ENCODE results near the gene DSCAM.
"Not testable (repeated sequence)": the region's sequence is repeated elsewhere in the genome, so short reads cannot be mapped to it uniquely, and the experiment has no call there.

Gene DSCAM

DNA sequence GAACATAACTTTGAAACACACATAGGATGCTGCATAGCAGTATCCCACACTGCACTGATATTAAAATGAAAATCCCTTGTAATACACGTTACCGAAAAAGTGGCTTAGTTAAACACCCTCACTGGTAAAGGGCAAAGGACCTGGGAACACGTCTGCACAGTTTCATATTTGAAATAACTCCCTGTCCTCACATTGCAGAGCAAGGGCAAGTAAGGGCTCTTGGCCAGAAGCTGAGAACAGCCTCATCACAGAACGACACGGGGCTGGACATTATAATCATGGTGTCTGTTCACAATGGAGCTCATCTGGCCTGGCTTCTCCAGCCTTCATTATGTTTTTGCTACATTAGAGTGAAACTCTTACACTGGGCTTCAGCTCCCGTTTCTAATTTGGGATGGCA lies 772.8 kb downstream of the DSCAM start:
- in situ Hi-C loops (cut with MboI; ENCODE audit: low sequenced_read_pairs): no loop called here

DNA sequence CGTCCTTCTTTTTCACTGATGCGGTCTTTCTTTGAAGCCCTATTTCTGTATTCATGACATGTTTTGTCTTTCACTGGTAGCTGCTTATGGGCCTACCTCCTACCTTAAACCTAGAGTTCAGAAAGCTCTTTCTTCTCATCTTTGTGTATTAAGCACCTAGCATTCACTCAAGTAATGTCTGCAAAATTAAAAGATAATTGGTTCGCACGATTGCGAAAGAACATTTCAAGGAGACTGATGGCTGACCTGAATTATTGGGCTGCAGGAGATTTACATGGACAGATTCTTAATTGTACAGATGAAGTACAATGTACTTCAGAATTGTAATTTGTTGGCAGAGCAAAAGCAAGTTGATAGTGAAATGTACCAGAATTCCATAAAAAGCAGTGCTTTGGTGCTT lies 773.3 kb downstream of the DSCAM start:
- in situ Hi-C loops (cut with MboI; ENCODE audit: low sequenced_read_pairs): no loop called here

DNA sequence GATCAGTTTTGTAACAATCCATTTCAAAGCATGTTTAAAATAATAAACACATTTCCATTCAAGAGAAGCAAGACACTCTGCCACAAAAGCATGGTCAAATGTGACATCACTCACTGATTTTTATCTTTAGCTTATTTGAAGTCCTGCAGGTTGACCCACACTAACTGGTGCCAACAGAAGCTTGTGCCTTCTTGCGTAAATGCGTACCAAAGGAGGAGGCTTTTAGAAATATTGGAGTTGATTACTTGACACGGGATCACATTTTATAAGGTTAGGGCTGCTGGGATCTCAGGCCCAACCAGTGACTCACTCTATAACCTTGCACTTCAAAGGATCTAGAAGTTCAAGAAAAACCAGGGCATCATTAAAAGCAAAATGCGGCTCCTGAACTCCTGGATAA lies 776.1 kb downstream of the DSCAM start:
- in situ Hi-C loops (cut with MboI; ENCODE audit: low sequenced_read_pairs): no loop called here

DNA sequence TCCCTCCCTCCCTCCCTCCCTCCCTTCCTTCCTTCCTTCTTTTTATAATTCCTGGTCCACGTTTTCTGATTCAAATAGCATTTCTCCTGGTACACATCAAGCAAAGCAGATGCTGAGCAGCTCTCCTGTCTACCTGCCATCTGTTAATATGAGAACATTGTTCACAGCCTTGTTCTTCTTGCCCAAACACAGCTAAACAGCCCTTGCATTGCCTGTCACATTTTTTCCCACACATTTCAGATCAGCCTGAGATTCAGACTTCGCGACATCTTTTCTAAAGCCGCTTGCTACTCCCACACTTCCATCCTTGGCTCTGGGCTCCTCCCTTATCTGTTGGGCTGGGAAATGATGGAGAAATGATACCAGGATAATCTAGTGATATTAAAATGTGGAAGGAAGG lies 779.2 kb downstream of the DSCAM start:
- in situ Hi-C loops (cut with MboI; ENCODE audit: low sequenced_read_pairs): no loop called here

DNA sequence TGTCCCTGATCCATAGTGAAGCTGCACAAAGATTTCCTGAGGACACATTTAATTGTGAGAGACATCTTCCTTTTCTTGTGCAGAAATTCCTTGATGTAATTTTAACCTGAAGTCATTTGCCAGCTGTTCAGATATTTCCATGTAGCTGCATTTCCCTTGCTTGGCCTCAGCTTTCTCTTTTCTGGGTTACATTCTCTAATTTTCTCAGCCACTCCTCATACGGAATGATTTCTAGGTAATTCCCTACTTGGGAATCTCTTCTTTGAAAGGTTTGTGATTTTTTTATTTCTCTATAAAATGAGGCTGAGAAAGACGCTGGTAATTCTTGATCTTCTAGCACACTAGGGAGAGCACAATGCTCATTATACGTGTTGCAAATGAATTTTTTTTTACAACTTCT lies 780.7 kb downstream of the DSCAM start:
- in situ Hi-C loops (cut with MboI; ENCODE audit: low sequenced_read_pairs): no loop called here

DNA sequence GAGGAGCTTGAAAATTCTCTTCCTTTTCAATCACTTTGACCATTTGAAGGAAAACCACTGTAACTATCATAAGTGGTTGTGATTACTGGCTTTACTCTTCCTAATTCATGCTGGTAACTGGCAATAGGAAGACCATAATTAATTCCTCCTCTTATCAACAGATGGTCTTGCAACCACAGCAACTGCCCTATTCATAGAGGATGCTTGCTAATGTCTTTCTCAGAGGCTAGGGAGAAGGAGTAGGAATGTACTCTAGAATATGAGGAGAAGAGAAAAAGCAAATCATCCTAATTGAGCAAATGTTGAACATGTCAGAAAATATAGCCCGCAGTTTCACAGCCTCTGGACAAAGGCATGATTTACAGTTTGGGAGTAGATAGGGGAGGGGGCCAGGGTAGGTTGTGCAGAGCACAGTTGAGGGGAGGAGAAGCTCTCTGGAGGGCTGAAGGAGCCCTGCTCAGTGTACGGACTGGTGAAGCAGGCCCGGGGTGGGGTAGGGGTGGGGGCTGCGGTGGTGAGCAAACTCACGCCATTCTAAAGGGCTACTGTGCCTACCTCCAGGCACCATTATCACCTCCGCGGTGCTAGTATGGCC lies 786.8 kb downstream of the DSCAM start:
- in situ Hi-C loops (cut with MboI; ENCODE audit: low sequenced_read_pairs): no loop called here

DNA sequence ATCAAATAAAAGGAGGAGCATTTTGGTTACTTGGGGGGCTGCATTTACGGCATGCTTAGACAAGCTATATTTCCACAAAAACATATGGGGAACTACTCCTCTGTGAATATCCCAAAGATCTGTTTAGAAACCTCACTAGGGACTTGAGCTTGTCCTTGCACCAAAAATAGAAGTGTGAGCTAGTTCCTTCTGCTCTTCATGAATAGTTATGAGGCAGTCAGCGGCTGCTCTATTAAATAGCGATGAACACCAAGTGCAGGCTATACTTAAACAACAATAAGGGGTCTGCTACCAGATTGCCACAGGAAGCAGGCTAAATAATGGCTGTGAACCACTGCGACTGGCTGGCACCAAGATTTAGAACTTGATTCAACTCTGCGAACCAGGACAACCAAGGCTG lies 789.6 kb downstream of the DSCAM start:
- in situ Hi-C loops (cut with MboI; ENCODE audit: low sequenced_read_pairs): no loop called here

DNA sequence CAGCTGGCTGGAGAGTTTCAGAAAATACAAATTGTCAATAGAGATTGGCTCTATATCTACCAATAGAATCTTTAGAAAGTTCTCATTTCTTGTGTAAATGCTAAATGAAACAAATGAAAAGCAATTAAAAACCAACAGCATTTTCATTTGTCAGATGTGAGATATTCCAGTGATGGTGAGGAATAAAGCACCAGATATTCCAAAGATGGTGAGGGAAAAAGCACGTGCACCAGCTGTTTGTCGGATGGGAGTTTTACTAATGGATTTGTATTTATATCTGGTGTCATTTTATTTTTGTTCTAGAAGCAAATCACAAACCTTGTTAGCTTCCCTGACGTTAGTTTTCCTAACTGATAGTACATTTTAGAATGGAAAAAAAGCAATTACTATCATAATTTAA lies 790.9 kb downstream of the DSCAM start:
- in situ Hi-C loops (cut with MboI; ENCODE audit: low sequenced_read_pairs): no loop called here

DNA sequence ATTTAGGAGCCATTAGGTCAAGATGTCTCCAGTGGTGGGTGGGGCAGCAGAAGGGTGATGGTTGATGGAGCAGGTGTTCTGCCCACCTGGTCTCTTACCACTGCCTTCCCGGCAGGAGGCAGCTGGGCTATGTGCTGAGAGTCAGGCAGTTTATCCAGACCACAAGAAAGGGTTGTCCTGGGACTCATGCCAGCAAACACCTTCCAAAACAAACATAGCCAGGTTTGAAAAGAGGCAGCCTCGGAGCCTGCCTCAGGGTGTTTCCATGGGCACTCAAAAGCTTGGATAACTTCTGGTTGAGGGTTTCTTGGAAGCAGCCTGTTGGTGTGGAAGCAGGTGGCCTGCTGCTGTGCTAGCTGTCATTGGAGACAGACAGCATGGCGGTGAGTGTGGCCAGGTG lies 792.6 kb downstream of the DSCAM start:
- in situ Hi-C loops (cut with MboI; ENCODE audit: low sequenced_read_pairs): no loop called here

DNA sequence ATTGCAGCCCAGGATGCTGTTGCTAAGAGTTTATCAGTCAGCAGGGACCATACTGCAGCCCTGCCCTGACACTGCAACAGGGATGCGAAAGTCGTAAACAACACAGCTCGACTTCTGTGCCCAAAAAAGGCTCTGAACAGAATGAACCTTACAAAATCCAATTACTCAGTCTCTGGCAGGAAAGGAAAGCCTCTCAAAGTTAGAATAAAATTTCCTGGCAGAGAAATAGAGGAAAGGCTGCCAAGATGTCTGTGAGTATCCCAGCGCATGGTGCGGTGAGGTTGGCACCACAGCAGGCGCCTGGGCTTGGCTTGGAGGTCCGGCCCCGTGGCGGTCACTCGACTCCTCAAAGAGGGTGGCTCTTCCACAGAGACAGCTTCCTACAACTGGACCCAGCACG lies 794.0 kb downstream of the DSCAM start:
- in situ Hi-C loops (cut with MboI; ENCODE audit: low sequenced_read_pairs): no loop called here

DNA sequence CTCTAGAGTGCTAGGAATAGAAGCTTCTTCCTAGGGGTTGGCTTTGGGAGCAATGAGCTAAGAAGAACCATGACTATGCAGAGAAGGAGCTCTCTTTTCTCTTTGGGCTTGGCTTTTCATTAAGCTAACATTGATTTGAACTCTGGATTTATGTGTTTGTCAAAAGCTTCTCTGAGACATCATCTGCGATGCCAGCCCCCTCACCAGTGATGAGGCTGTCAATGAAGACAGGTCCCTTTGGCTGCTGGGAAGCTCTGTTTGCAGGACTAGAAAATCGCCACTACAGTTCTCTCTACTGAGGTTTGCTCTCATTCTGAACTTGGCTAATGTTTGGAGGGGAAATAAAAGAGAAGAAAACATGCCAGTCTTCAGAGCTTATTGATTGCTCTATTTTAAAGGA lies 794.7 kb downstream of the DSCAM start:
- in situ Hi-C loops (cut with MboI; ENCODE audit: low sequenced_read_pairs): no loop called here

DNA sequence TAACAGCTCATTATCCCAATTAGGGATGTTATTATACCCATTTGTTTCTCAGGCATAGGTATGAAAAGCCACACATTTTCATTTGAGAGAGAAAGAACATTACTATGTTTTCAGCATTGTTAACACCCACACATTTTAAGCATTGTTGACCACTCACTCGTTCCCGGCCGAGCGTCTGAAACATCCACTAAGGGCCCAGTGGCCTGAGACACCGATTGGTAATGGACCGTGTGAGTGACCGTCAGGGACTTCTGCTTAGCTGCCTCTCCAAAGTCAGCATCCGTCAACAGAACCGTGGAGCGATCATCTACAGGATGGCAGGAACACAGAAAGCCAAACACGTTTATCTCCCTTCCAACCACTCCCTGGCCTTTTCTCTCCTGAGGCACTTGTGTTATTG lies 795.2 kb downstream of the DSCAM start:
- in situ Hi-C loops (cut with MboI; ENCODE audit: low sequenced_read_pairs): no loop called here

DNA sequence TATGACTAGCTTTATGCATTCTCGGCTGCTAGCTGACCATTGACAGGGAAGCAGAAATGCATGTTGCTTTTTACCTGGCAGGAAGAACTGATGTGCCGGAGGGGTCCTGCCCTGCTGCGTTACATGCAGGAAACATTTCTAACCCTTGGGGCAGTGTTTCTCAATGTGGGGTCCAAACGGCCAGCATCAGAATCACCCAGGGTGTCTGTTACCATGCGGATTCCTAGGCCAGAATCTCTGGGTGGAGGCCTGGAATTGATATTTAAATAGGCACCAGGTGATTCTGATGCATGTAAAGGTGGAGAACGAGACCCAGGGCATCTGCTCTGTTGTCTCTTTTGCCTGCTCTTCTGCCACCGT lies 797.0 kb downstream of the DSCAM start:
- in situ Hi-C loops (cut with MboI; ENCODE audit: low sequenced_read_pairs): no loop called here

DNA sequence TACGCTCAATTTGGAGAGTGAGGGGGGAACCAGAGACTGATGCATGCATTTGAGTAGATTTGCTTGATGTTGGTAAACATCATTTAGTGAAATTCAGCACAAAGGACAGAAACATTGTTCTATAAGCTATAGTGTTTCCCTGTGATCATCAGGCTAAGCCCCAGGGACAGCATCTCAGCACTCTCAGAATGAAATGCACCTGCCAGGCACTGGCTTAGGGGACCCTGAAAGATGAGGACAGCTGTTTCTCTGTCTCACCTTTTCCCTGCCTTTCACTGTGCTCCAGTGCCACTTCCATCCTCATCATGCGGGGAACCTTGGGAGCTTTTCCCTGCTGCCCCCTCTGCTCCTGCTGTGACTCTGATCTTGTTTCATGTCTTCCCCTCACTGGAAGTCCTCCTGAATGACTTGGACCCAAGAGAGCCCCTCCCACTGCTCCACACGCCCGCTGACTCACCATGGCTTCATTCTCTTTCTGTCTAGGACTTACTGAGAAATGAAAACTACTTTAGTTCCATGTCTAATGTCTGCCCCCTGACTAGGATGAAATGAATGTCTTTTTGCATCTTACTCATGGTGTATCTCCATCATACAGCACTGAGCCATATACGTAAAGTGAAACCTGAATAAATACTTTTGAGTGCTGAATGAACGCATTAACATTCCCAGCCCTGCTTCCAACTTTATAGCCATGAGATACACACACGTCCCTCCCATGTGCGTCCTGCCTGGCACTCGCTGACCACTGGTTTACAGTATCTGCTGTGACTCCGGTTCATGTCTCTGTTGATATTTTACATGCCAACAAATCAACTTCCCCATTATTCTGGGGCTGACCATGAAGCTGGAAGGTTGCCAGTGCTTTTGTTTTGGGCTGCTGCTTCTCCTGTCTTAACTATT lies 797.7 kb downstream of the DSCAM start:
- in situ Hi-C loops (cut with MboI; ENCODE audit: low sequenced_read_pairs): no loop called here

DNA sequence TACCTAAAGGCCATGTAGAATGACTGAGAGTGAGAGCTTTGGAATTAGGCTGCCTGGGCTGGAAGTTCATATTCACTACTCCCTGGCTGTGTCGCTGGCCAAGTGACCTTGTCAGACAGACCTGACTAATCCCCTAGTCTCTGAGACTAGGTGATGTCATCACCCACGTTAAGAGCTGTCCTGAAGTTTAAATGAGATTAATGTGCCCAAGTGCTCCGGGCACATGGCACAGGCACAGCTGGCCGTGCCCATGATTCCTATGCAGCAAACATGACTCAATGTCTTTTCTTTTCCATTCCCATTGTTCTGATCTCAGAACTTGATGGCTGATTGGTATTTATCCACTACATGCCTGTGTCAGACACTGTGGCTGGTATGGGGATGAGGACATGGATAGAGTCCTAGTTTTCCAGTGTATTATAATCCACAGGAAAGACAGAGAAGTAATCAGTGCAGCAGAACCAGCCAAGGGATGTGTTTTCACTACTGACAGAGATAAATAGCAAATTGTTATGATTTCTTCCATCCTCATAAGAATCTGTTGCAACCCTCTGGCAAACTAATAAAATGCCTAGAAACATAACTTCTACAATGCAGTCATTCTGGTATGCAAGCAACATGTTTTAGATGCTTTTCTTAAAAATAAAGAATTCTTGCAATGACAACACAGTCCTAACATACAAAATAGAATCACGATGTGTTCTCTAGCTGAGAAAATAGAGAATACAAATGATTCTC lies 798.8 kb downstream of the DSCAM start:
- in situ Hi-C loops (cut with MboI; ENCODE audit: low sequenced_read_pairs): no loop called here

DNA sequence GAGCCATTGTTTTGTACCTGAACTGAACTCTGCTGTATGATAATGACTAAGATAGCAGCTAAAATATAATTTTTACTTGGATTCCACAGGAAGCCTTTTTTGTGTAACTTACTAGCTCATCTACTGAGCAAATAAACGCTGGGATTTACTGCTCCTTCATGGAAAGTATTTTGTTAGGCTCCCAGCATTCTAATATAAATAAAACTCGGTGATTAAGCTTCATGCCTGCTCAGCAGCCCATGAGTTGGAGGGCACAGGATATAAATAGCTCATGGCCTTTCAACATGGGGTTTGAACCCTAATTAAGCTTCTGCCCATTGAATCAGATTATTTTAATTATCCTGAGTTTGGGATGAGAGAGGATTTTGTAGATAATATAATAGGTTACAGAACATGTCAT lies 799.7 kb downstream of the DSCAM start:
- in situ Hi-C loops (cut with MboI; ENCODE audit: low sequenced_read_pairs): no loop called here

DNA sequence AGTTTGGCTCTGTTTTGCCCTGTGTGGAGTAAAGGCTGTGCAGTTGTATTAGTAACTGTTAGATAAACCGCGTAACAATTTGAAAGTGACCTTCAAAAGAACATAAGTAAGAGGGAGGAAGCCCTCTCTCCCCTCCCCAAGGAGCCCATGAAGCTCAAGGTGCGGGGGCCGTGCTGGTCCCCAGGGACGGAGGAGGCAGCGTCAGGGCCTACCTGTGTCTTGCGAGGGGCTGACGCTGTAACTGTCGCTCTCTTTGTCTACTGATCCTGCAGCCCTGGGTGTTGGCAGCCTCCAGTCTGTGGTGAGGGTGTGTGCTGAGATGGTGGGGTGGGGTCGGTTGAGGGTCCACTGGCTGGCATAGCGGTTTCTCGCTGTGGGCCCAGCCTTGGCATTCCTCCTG lies 803.1 kb downstream of the DSCAM start:
- in situ Hi-C loops (cut with MboI; ENCODE audit: low sequenced_read_pairs): no loop called here

DNA sequence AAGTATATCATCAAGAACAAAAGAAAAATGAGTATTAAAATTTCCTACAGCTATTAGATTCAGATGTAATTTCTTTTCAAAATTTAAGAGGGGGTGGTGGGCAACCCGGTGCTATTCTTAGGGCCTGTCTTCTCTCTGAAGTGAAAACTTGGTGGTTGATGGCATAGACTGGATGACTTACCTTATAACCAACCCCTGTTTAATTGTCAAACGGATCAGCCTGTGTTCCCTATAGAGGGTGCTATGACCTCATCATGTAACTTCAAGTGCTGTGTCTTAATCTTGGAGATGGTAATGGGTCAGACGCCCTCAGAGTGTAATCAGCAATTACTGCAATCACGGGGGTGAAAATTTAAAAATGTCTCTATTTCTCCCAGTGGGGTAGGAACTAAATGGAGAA lies 803.5 kb downstream of the DSCAM start:
- in situ Hi-C loops (cut with MboI; ENCODE audit: low sequenced_read_pairs): no loop called here

DNA sequence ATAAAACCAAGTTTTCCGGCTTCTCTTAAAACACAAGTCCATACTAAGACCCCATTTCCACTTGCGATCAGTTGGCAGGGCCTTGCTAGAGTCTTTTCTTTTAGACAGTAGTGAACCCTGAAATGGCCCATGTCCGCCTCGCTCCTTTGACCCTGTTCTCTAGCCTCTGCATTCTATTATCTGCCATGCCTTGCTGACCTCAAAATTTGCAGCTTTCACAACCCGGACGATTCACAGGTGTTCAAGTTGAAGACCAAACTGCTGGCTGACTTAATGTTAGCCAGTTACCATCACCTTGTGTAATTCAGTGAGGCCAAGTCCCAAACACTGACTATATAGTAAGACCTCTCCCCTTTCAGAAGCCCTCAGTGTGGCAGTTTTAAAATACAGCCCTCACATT lies 805.5 kb downstream of the DSCAM start:
- in situ Hi-C loops (cut with MboI; ENCODE audit: low sequenced_read_pairs): no loop called here

DNA sequence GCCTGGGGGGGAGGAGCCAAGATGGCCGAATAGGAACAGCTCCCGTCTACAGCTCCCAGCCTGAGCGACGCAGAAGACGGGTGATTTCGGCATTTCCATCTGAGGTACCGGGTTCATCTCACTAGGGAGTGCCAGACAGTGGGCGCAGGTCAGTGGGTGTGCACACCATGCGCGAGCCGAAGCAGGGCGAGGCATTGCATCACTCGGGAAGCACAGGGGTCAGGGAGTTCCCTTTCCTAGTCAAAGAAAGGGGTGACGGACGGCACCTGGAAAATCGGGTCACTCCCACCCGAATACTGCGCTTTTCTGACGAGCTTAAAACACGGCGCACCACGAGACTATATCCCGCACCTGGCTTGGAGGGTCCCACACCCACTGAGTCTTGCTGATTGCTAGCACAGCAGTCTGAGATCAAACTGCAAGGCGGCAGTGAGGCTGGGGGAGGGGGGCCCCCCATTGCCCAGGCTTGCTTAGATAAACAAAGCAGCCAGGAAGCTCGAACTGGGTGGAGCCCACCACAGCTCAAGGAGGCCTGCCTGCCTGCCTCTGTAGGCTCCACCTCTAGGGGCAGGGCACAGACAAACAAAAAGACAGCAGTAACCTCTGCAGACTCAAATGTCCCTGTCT lies 813.7 kb downstream of the DSCAM start:
- in situ Hi-C loops (cut with MboI; ENCODE audit: low sequenced_read_pairs): not testable (repeated sequence)

DNA sequence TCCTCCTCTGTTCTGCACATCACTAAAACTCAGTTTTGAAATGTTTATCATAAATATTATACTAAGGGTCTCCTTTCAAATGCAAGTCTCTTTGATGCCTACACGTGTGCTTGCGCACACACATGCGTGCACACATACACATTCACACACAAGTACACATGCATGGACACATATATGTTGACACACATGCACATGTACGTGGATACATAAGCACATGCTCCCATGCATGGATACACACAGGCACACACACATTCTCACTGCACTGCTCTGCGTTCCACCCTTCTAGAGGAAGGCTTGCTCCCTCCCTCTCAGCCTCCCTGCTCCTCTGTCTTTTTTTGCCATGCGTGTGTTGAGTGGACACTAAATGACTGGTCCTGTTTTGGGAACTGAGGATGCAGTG lies 817.1 kb downstream of the DSCAM start:
- in situ Hi-C loops (cut with MboI; ENCODE audit: low sequenced_read_pairs): no loop called here

DNA sequence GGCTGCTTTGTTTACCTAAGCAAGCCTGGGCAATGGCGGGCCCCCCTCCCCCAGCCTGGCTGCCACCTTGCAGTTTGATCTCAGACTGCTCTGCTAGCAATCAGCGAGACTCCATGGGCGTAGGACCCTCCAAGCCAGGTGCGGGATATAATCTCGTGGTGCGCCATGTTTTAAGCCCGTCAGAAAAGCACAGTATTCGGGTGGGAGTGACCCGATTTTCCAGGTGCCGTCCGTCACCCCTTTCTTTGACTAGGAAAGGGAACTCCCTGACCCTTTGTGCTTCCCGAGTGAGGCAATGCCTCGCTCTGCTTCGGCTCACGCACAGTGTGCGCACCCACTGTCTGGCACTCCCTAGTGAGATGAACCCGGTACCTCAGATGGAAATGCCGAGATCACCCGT lies 818.6 kb downstream of the DSCAM start:
- in situ Hi-C loops (cut with MboI; ENCODE audit: low sequenced_read_pairs): not testable (repeated sequence)

Data from hTERT RPE-1 (cell line).